ENCODE results near the gene SART3. TPM values are rescaled to one million over a fixed set of nuclear protein-coding genes. Genes with fewer than 3 reads are reported as not detected.
"Not testable (repeated sequence)": the region's sequence is repeated elsewhere in the genome, so short reads cannot be mapped to it uniquely, and the experiment has no call there.

Gene SART3
- total RNA-seq, 2 experiments from 2014 or later: 69.3 to 87.1 TPM

DNA sequence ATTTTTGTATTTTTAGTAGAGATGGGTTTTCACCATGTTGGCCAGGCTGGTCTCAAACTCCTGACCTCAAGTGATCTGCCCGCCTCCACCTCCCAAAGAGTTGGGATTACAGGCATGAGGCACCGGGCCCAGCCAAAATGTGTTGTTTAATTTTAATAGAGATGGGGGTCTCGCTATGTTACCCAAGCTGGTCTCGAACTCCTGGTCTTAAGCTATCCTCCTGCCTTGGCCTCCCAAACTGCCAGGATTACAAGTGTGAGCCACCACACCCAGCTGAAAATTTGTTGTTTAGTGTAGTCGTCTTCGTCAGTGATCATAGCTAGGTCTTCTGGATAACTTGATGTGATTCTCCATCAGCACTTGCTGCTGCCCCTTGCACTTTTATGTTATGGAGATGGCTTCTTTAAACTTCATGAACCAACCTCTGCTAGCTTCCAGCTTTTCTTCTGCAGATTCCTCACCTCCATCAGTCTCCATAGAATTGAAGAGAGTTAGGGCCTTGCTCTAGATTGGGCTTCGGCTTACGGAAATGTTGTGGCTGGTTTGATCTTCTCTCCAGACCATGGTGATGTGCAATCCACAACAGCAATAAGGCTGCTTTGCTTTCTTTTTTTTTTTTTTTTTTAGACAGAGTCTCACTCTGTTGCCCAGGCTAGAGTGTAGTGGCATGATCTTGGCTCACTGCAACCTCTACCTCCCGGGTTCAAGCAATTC is 14.4 kb upstream of the SART3 start:
- Mint-ChIP-seq H3K27me3 (peaks cover 3% of the 10 kb centered on the region), H3K9me3 (ENCODE audit: low read depth) (no peaks in the 10 kb centered on the region), H3K4me3 (no peak overlapping the region), H3K27ac (no peak overlapping the region), H3K4me1 (peaks cover 50% of the 10 kb centered on the region), H3K36me3 (ENCODE audit: low read depth) (peaks cover 4% of the 10 kb centered on the region)
- ChIA-PET POLR2A (interaction anchor here (0.9 kb wide), 1 partner anchor 60 kb away, joined by 3 read pairs; no protein-coding TSS in a partner anchor), CTCF (interaction anchor here (0.8 to 3.3 kb wide), 6 partner anchors 25 to 111 kb away, joined by 3 to 24 read pairs (median 4); no protein-coding TSS in a partner anchor)
- intact Hi-C loops (cut with DNase I, micrococcal nuclease): no loop called here
- DNase-seq (peak; percentile 2), ATAC-seq (no peak)

DNA sequence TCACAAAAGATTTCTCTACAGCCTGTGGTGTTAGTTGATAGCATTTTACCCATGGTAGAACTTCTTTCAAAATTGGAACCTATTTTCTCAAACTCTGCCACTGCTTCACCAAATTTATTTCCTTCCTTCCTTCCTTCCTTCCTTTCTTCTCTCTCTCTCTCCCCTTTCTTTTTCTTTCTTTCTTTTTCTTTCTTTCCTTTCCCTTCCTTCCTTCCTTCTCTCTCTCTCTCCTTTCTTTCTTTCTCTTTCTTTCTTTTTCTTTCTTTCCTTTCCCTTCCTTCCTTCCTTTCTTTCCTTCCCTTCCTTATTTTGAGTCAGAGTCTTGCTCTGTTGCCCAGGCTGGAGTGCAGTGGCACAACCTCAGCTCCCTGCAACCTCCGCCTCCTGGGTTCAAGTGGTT is 13.3 kb upstream of the SART3 start:
- H3K9me3 Mint-ChIP-seq (ENCODE audit: low read depth); ATAC-seq; POLR2A ChIA-PET; H3K4me3 Mint-ChIP-seq; DNase-seq; H3K36me3 Mint-ChIP-seq (ENCODE audit: low read depth); H3K27me3 Mint-ChIP-seq; intact Hi-C loops (cut with DNase I, micrococcal nuclease); H3K27ac Mint-ChIP-seq: not testable (repeated sequence)
- H3K4me1 Mint-ChIP-seq: peaks cover 61% of the 10 kb centered on the region
- CTCF ChIA-PET: interaction anchor here (0.7 to 3.3 kb wide), 4 partner anchors 10 to 90 kb away, joined by 3 to 24 read pairs (median 16); no protein-coding TSS in a partner anchor

DNA sequence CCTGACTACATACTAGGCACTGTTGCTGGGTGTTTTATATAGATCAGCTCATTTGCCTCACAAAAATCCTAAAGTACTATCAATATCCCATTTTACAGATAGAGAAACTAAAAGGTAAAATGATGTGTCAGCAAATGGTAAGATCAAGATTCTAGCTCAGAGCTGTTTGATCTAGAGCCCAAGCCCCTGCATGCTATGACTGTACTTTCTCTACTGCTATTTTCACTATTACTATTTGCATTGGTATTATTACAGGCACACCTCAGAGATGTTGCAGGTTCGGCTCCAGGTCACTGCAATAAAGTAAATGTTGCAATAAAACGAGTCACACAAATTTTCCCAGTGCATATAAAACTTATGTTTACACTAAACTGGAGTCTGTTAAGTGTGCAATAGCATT is 12.3 kb upstream of the SART3 start:
- Mint-ChIP-seq H3K9me3 (ENCODE audit: low read depth) (no peaks in the 10 kb centered on the region), H3K4me3 (no peak overlapping the region), H3K4me1 (peaks cover 71% of the 10 kb centered on the region), H3K27me3 (peaks cover 3% of the 10 kb centered on the region), H3K27ac (no peak overlapping the region), H3K36me3 (ENCODE audit: low read depth) (peaks cover 14% of the 10 kb centered on the region)
- POLR2A ChIA-PET: interaction anchor here (0.6 to 1.1 kb wide), 5 partner anchors 11 to 265 kb away, joined by 3 to 11 read pairs (median 4); partner anchors contain the start of gene ISCU
- ATAC-seq: peak; percentile 73
- CTCF ChIA-PET: interaction anchor here (0.8 to 2.3 kb wide), 7 partner anchors 9 to 520 kb away, joined by 3 to 24 read pairs (median 4); partner anchors contain the start of gene ALKBH2
- intact Hi-C loops (cut with DNase I, micrococcal nuclease): loop anchor here (1.0 to 2.0 kb wide), 3 partner anchors 10 to 115 kb away; no protein-coding TSS in a partner anchor
- DNase-seq: peak; percentile 63

DNA sequence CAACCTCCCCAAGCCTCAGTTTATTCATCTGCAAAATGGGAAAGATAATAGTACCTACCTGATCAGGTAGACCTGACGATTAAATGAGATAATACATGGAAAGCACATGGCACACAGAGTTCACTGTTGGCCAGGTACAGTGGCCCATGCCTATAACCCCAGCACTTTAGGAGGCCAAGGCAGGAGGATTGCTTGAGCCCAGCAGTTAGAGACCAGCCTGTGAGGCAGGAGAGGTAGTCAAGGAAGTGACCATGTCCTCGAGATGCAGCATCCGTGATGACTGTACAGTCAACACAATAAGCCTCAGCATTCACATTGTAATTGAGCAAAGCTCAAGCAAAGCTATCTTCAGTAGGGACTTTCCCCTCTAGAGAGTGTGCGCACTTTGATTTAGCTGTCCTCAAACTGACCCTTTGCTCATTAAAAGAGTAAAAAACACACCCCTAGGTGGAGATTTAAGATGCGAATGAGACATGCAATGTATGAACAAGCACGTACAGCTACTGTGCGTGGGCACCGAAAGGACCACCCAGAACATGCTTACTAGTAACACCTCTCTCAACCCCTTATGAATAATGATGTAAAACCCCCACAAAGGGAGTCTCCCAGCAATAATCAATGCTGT is 11.3 kb upstream of the SART3 start:
- peaks cover 22% of the 10 kb centered on the region for H3K36me3 Mint-ChIP-seq (ENCODE audit: low read depth)
- ATAC-seq: no peak
- H3K4me3 Mint-ChIP-seq: no peak overlapping the region
- DNase-seq: peak; percentile 15
- no peak overlapping the region for H3K27ac Mint-ChIP-seq
- ChIA-PET POLR2A (interaction anchor here (1.1 kb wide), 1 partner anchor 66 kb away, joined by 4 read pairs; no protein-coding TSS in a partner anchor), CTCF (interaction anchor here (1.0 to 2.3 kb wide), 5 partner anchors 8 to 153 kb away, joined by 3 to 24 read pairs (median 3); no protein-coding TSS in a partner anchor)
- peaks cover 3% of the 10 kb centered on the region for H3K27me3 Mint-ChIP-seq
- intact Hi-C loops (cut with DNase I, micrococcal nuclease): loop anchor here in 1 of 2 experiments (2.0 kb wide), 1 partner anchor 117 kb away; no protein-coding TSS in a partner anchor
- H3K9me3 Mint-ChIP-seq (ENCODE audit: low read depth): no peaks in the 10 kb centered on the region
- peaks cover 81% of the 10 kb centered on the region for H3K4me1 Mint-ChIP-seq

- DNase-seq (peak; percentile 1), ATAC-seq (no peak)
- Mint-ChIP-seq H3K4me3 (no peak overlapping the region), H3K27ac (no peak overlapping the region), H3K9me3 (ENCODE audit: low read depth) (no peaks in the 10 kb centered on the region), H3K4me1 (peaks cover 84% of the 10 kb centered on the region), H3K27me3 (peaks cover 3% of the 10 kb centered on the region), H3K36me3 (ENCODE audit: low read depth) (peaks cover 28% of the 10 kb centered on the region)
- CTCF ChIA-PET: interaction anchor here (1.2 to 12.8 kb wide), 4 partner anchors 46 to 154 kb away, joined by 3 to 270 read pairs (median 14); no protein-coding TSS in a partner anchor
- intact Hi-C loops (cut with DNase I, micrococcal nuclease): loop anchor here in 1 of 2 experiments (2.0 kb wide), 1 partner anchor 117 kb away; no protein-coding TSS in a partner anchor
- POLR2A ChIA-PET: no interaction called here
These were observed 10.7 kb upstream of the SART3 start for GRCh38 chr12:108571609-108572165.

GRCh38 chr12:108570743-108571608 is 10.0 kb upstream of the SART3 start:
- intact Hi-C loops (cut with DNase I, micrococcal nuclease): no loop called here
- CTCF ChIA-PET: interaction anchor here (0.6 to 12.8 kb wide), 7 partner anchors 9 to 522 kb away, joined by 3 to 270 read pairs (median 4); partner anchors contain the start of genes ALKBH2 and ISCU
- Mint-ChIP-seq H3K36me3 (ENCODE audit: low read depth) (peaks cover 35% of the 10 kb centered on the region), H3K27ac (peak overlapping the region; percentile 49), H3K4me1 (peaks cover 87% of the 10 kb centered on the region), H3K27me3 (peaks cover 3% of the 10 kb centered on the region), H3K9me3 (ENCODE audit: low read depth) (no peaks in the 10 kb centered on the region), H3K4me3 (no peak overlapping the region)
- DNase-seq: peak; percentile 19
- POLR2A ChIA-PET: no interaction called here
- ATAC-seq: no peak

GRCh38 chr12:108568338-108569154 is 7.6 kb upstream of the SART3 start:
- ATAC-seq (peak; percentile 87), DNase-seq (peak; percentile 86)
- Mint-ChIP-seq H3K9me3 (ENCODE audit: low read depth) (no peaks in the 10 kb centered on the region), H3K27ac (peak overlapping the region; percentile 89), H3K27me3 (no peaks in the 10 kb centered on the region), H3K4me3 (peak overlapping the region; percentile 29), H3K36me3 (ENCODE audit: low read depth) (peaks cover 49% of the 10 kb centered on the region), H3K4me1 (peaks cover 84% of the 10 kb centered on the region)
- POLR2A ChIA-PET: interaction anchor here (0.6 to 1.4 kb wide), 7 partner anchors 9 to 67 kb away, joined by 3 to 10 read pairs (median 4); partner anchors contain the start of gene SELPLG
- CTCF ChIA-PET: interaction anchor here (0.7 to 12.8 kb wide), 13 partner anchors 10 to 382 kb away, joined by 3 to 270 read pairs (median 4); partner anchors contain the start of gene SELPLG
- intact Hi-C loops (cut with DNase I, micrococcal nuclease): loop anchor here (1.0 to 10.0 kb wide), 4 partner anchors 49 to 386 kb away; no protein-coding TSS in a partner anchor

DNA sequence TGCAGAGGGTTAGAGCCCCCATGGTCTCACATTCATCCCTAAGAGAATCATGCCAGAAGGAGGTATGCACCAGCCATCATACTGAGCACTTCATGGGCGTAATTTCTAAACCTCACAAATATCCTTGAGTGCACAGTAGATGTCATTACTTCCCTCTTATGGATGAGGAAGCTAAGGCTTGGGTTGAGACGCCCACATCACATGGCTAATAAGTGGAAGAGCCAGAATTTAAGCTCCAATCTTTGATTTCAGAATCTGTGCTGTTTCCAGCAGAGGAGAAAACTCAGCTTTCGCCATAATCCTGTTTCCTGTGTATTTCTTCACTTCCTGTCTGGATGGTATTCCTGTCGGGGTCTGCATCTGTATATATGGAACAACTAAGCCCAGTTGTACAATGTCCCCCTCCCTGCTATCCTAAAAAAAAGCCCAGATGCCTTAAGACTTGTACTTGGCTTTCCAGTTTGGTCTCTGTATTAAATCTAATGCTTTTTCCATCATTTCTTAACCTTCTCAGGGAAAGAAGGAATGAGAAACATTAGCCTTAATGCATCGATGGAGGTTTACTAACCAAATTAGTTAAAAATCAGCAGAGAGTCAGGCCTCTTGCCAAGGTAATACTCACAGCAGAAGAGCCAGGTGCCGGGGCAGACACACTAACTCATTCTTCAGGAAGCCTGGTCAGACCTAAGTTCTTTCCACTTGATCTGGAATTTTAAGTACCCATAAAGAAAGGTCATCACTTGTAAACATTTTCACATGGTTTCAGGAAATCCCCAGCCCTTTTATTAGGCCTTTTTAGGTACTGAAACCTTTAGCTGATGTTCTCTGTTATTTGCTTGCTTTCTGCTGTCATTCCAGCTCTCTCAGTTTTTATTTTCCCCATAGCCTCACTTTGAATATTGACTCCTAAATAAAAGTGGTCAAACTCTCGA is 6.7 kb upstream of the SART3 start:
- H3K27ac Mint-ChIP-seq: peak overlapping the region; percentile 89
- ATAC-seq (no peak), DNase-seq (no peak)
- H3K4me1 Mint-ChIP-seq: peaks cover 75% of the 10 kb centered on the region
- no peaks in the 10 kb centered on the region for H3K9me3 Mint-ChIP-seq (ENCODE audit: low read depth)
- ChIA-PET POLR2A (interaction anchor here (1.2 to 1.4 kb wide), 4 partner anchors 8 to 66 kb away, joined by 3 to 10 read pairs (median 6); partner anchors contain the start of gene SELPLG), CTCF (interaction anchor here (0.7 to 12.8 kb wide), 12 partner anchors 45 to 383 kb away, joined by 3 to 270 read pairs (median 4); partner anchors contain the start of gene SELPLG)
- no peak overlapping the region for H3K4me3 Mint-ChIP-seq
- intact Hi-C loops (cut with DNase I, micrococcal nuclease): loop anchor here in 1 of 2 experiments (1.0 to 10.0 kb wide), 2 partner anchors 50 to 387 kb away; no protein-coding TSS in a partner anchor
- H3K36me3 Mint-ChIP-seq (ENCODE audit: low read depth): peaks cover 49% of the 10 kb centered on the region
- H3K27me3 Mint-ChIP-seq: no peaks in the 10 kb centered on the region

- Mint-ChIP-seq H3K27me3 (no peaks in the 10 kb centered on the region), H3K4me1 (peaks cover 65% of the 10 kb centered on the region), H3K36me3 (ENCODE audit: low read depth) (peaks cover 49% of the 10 kb centered on the region), H3K9me3 (ENCODE audit: low read depth) (no peaks in the 10 kb centered on the region), H3K4me3 (no peak overlapping the region), H3K27ac (peak overlapping the region; percentile 39)
- ATAC-seq (no peak), DNase-seq (no peak)
- POLR2A ChIA-PET: interaction anchor here (0.5 kb wide), 1 partner anchor 128 kb away, joined by 3 read pairs; no protein-coding TSS in a partner anchor
- CTCF ChIA-PET: interaction anchor here (0.6 to 12.8 kb wide), 6 partner anchors 20 to 237 kb away, joined by 3 to 270 read pairs (median 8); no protein-coding TSS in a partner anchor
- intact Hi-C loops (cut with DNase I, micrococcal nuclease): loop anchor here in 1 of 2 experiments (10.0 kb wide), 1 partner anchor 388 kb away; no protein-coding TSS in a partner anchor
These were observed 5.5 kb upstream of the SART3 start for GRCh38 chr12:108566452-108566851.

All from activated CD4-positive, alpha-beta T cell treated with anti-CD3 and anti-CD28 coated beads for 36 hours (primary cell).